Esophagus muscularis mucosa (tissue), 3 donors: Measurements from ENCODE around the gene ZMYND11.

ENCODE experiments used
- CTCF ChIP-seq, 3 experiments: fragments of 200-600 bp in 2 of 3; fragments of 450-650 bp in 1 of 3; sonication (generic) in 2 of 3; IDR thresholded peaks; one replicate each; pipeline ENCODE4 v1.5.1; 2017 to 2019; ENCODE audit warnings: antibody characterized with exemption in 3 of 3, mild to moderate bottlenecking in 2 of 3, moderate library complexity in 1 of 3
- POLR2A ChIP-seq: fragments of 450-650 bp; IDR thresholded peaks from one replicate; pipeline ENCODE4 v1.6.1; 2017; ENCODE audit warnings: antibody characterized with exemption, moderate library complexity, mild to moderate bottlenecking, low read depth

- TF ChIP-seq POLR2A, result no peak
- TF ChIP-seq CTCF (IDR thresholded peaks at IDR 0.05), result no peak
Measured at GRCh38 chr10:95356-96115, 39.7 kb upstream of the ZMYND11 start.
